ENCODE results near the gene KATNB1. TPM values are rescaled to one million over a fixed set of nuclear protein-coding genes. Genes with fewer than 3 reads are reported as not detected.

The KATNB1 gene
- total RNA-seq, 1 experiment from 2014 or later: 37.7 TPM

DNA sequence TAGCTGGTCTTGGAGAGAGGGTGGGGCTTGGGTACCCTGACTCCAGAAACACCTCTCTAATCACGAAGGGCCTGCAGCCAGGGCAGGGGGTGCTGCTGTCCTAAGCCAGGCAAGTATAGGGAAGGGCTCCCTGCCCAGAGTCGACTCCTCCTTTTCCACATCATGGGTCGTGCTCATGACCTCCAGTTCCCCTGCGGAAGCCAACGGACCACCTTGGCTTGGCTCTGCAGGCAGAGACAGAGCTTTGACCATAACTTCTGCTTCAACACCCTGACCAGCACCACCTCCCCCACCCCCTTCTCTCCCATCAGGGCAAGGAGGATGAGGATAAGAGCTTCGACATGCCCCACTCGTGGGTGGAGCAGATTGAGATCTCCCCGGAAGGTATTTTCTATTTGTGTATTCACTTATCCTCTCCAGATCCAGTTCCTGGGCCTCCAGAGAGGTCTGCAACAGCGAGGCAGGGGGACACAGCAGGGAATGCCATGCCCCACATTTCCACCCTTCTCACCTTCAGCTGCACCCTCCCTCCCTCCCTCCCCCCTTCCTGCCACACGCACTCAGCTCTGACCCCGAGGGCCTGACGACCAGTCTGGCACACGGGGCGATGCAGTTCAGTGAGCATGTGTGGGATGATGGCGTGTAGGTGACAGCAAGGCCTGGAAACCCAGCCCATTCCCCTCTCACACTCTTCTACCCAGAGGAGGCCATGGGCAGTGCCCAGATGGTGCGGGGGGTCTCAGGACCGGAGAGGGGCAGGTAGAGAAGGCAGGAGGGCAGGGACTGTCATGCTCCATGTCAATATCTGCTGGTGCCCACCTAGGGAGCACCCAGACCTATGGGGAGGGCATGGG, 14.0 kb upstream of the KATNB1 start:
- H3K27ac ChIP-seq (ENCODE audit: low read length): no peak overlapping the region
- ChIA-PET POLR2A (ENCODE audit: unreplicated experiment) (no interaction called here), CTCF (no interaction called here)
- H3K9ac ChIP-seq (ENCODE audit: low read length): no peak overlapping the region
- no TSS peak for BruUV-seq (replicated peaks)
- H3K4me3 ChIP-seq (ENCODE audit: low read length): no peak overlapping the region
- H3K4me2 ChIP-seq (ENCODE audit: low read length): no peak overlapping the region
- H2AFZ ChIP-seq (ENCODE audit: low read length): no peak overlapping the region
- intact Hi-C loops (cut with micrococcal nuclease): loop anchor here (5.0 kb wide), 1 partner anchor 129 kb away; no protein-coding TSS in a partner anchor
- no peaks in the 10 kb centered on the region for H3K27me3 ChIP-seq (ENCODE audit: low read length)
- ATAC-seq (no peak), DNase-seq (no peak)
- H4K20me1 ChIP-seq (ENCODE audit: low read length): no peaks in the 10 kb centered on the region
- no peaks in the 10 kb centered on the region for H3K9me3 ChIP-seq (ENCODE audit: low read length)
- no peak for TF ChIP-seq EZH2phosphoT487 (IDR thresholded peaks at IDR 0.05; ENCODE audit: borderline replicate concordance, low read length)
- TF ChIP-seq, protein P1, sequence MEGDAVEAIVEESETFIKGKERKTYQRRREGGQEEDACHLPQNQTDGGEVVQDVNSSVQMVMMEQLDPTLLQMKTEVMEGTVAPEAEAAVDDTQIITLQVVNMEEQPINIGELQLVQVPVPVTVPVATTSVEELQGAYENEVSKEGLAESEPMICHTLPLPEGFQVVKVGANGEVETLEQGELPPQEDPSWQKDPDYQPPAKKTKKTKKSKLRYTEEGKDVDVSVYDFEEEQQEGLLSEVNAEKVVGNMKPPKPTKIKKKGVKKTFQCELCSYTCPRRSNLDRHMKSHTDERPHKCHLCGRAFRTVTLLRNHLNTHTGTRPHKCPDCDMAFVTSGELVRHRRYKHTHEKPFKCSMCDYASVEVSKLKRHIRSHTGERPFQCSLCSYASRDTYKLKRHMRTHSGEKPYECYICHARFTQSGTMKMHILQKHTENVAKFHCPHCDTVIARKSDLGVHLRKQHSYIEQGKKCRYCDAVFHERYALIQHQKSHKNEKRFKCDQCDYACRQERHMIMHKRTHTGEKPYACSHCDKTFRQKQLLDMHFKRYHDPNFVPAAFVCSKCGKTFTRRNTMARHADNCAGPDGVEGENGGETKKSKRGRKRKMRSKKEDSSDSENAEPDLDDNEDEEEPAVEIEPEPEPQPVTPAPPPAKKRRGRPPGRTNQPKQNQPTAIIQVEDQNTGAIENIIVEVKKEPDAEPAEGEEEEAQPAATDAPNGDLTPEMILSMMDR (conservative IDR thresholded peaks at IDR 0.05; ENCODE audit: low read depth, low read length): no peak
- no peak for TF ChIP-seq EZH2 (IDR thresholded peaks at IDR 0.05; ENCODE audit: low read length, unreplicated experiment)
- no peaks in the 10 kb centered on the region for H3F3A ChIP-seq (ENCODE audit: low read length, unreplicated experiment)
- no peaks in the 10 kb centered on the region for H3K79me2 ChIP-seq (ENCODE audit: low read length)
- no peaks in the 10 kb centered on the region; the same call in 1 of the 2 replicates for H3K36me3 ChIP-seq (ENCODE audit: low read depth, low read length)
- no peaks in the 10 kb centered on the region for H3K9me2 ChIP-seq (replicated peaks; ENCODE audit: low read length)
- H3K4me1 ChIP-seq (ENCODE audit: insufficient read depth, low read length): no peaks in the 10 kb centered on the region

DNA sequence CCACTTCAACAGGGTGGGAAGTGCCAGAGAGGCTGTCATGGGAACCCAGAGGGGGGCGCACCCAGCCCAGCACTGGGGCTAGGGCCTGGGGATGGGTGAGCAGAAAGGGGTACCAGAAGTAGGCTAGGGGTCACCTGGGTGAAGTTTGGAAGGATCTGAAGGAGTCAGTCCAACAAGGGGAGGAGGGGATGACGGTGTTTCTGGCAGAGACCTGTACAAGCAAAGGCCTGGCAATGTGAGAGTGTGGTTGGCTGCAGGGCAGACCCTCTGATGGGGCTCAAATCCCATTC, 13.4 kb upstream of the KATNB1 start:
- no TSS peak for BruUV-seq (replicated peaks)
- no peaks in the 10 kb centered on the region for H3K79me2 ChIP-seq (ENCODE audit: low read length)
- H3K4me2 ChIP-seq (ENCODE audit: low read length): no peak overlapping the region
- TF ChIP-seq, protein P1 (conservative IDR thresholded peaks at IDR 0.05; ENCODE audit: low read depth, low read length): no peak
- TF ChIP-seq EZH2phosphoT487 (IDR thresholded peaks at IDR 0.05; ENCODE audit: borderline replicate concordance, low read length): no peak
- no peak for TF ChIP-seq EZH2 (IDR thresholded peaks at IDR 0.05; ENCODE audit: low read length, unreplicated experiment)
- ATAC-seq (no peak), DNase-seq (no peak)
- H2AFZ ChIP-seq (ENCODE audit: low read length): no peak overlapping the region
- ChIA-PET POLR2A (ENCODE audit: unreplicated experiment) (no interaction called here), CTCF (no interaction called here)
- no peaks in the 10 kb centered on the region for H3F3A ChIP-seq (ENCODE audit: low read length, unreplicated experiment)
- H3K9me2 ChIP-seq (replicated peaks; ENCODE audit: low read length): no peaks in the 10 kb centered on the region
- H3K36me3 ChIP-seq (ENCODE audit: low read depth, low read length): no peaks in the 10 kb centered on the region; the same call in 1 of the 2 replicates
- no peaks in the 10 kb centered on the region for H3K27me3 ChIP-seq (ENCODE audit: low read length)
- H3K27ac ChIP-seq (ENCODE audit: low read length): no peak overlapping the region
- no peaks in the 10 kb centered on the region for H3K9me3 ChIP-seq (ENCODE audit: low read length)
- H3K9ac ChIP-seq (ENCODE audit: low read length): no peak overlapping the region
- no peak overlapping the region for H3K4me3 ChIP-seq (ENCODE audit: low read length)
- H3K4me1 ChIP-seq (ENCODE audit: insufficient read depth, low read length): no peaks in the 10 kb centered on the region
- no peaks in the 10 kb centered on the region for H4K20me1 ChIP-seq (ENCODE audit: low read length)
- intact Hi-C loops (cut with micrococcal nuclease): loop anchor here (5.0 kb wide), 1 partner anchor 130 kb away; no protein-coding TSS in a partner anchor

DNA sequence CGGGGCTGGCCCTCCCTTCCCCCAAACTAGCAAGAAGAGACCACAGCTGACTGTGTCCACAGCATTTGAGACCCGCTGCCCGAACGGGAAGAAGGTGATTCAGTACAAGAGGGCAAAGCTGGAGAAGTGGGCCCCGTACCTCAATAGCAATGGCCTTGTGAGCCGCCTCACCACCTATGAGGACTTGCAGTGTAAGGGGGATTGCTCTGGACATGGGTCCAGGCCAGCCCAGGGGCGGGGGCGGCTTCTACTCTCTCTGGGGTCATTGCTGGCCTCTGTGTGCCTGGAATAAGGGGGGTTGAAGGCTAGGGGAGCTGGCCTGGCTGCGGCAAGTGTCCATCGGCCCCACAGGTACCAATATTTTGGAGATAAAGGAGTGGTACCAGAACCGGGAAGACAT, 12.9 kb upstream of the KATNB1 start:
- no TSS peak for BruUV-seq (replicated peaks)
- Histone ChIP-seq H3K27ac (ENCODE audit: low read length) (no peak overlapping the region), H3K4me3 (ENCODE audit: low read length) (no peak overlapping the region), H3F3A (ENCODE audit: low read length, unreplicated experiment) (no peaks in the 10 kb centered on the region), H3K27me3 (ENCODE audit: low read length) (no peaks in the 10 kb centered on the region), H4K20me1 (ENCODE audit: low read length) (no peaks in the 10 kb centered on the region), H3K4me1 (ENCODE audit: insufficient read depth, low read length) (no peaks in the 10 kb centered on the region), H3K4me2 (ENCODE audit: low read length) (no peak overlapping the region), H3K36me3 (ENCODE audit: low read depth, low read length) (no peaks in the 10 kb centered on the region; the same call in 1 of the 2 replicates), H2AFZ (ENCODE audit: low read length) (no peak overlapping the region), H3K9ac (ENCODE audit: low read length) (no peak overlapping the region), H3K79me2 (ENCODE audit: low read length) (no peaks in the 10 kb centered on the region), H3K9me2 (replicated peaks; ENCODE audit: low read length) (no peaks in the 10 kb centered on the region), H3K9me3 (ENCODE audit: low read length) (no peaks in the 10 kb centered on the region)
- ChIA-PET POLR2A (ENCODE audit: unreplicated experiment) (no interaction called here), CTCF (no interaction called here)
- ATAC-seq: no peak
- DNase-seq: no peak
- TF ChIP-seq, protein P1 (conservative IDR thresholded peaks at IDR 0.05; ENCODE audit: low read depth, low read length): no peak
- TF ChIP-seq EZH2 (IDR thresholded peaks at IDR 0.05; ENCODE audit: low read length, unreplicated experiment) (no peak), EZH2phosphoT487 (IDR thresholded peaks at IDR 0.05; ENCODE audit: borderline replicate concordance, low read length) (no peak)
- intact Hi-C loops (cut with micrococcal nuclease): loop anchor here (5.0 kb wide), 1 partner anchor 130 kb away; no protein-coding TSS in a partner anchor
